Body of pancreas (tissue), 4 donors: ENCODE measurements around the gene TLR9. TPM values are rescaled to one million over a fixed set of nuclear protein-coding genes. Genes with fewer than 3 reads are reported as not detected.
A peak's percentile ranks its signal among the peaks of the same experiment; 100 is the strongest.

Experiments used
- ATAC-seq: fragments of 150-250 bp; one replicate; pipeline ENCODE4 v1.9.1; 2016
- DNase-seq, 4 donors: peaks; one replicate each; pipeline ENCODE4 v3.0.0-alpha.2; 2019
- H3K27ac ChIP-seq, 4 donors: fragments of 200-600 bp; sonication (generic); 1 replicate in 3 of 4; 2 replicates in 1 of 4; pipeline versions ENCODE4 v1.5.1 to v1.6.1; 2016 to 2019; ENCODE audit warnings: mild to moderate bottlenecking in 1 of 4, mixed read lengths in 1 of 4, moderate library complexity in 1 of 4
- H3K27me3 ChIP-seq, 2 donors: fragments of 200-600 bp; sonication (generic); one replicate each; pipeline ENCODE4 v1.6.0; 2016; ENCODE audit warnings: mild to moderate bottlenecking in 1 of 2
- H3K36me3 ChIP-seq, 2 donors: fragments of 200-600 bp; sonication (generic); replicated peaks in 1 of 2; 2 replicates each; pipeline ENCODE4 v1.5.1; 2016; ENCODE audit warnings: low read depth in 2 of 2; ENCODE audit not compliant: insufficient read depth in 1 of 2
- H3K4me1 ChIP-seq: fragments of 200-600 bp; sonication (generic); one replicate; pipeline ENCODE4 v1.6.0; 2016
- H3K4me3 ChIP-seq, 2 donors: fragments of 200-600 bp; sonication (generic); 1 replicate in 1 of 2; 2 replicates in 1 of 2; pipeline ENCODE4 v1.5.1; 2016 to 2019
- H3K9me3 ChIP-seq, 3 donors: fragments of 200-600 bp; sonication (generic); 1 replicate in 2 of 3; 2 replicates in 1 of 3; pipeline ENCODE4 v1.5.1; 2016
- CTCF ChIP-seq, 7 experiments: fragments of 450-650 bp in 4 of 7; fragments of 200-600 bp in 3 of 7; sonication (generic) in 3 of 7; IDR thresholded peaks; one replicate each; pipeline ENCODE4 v1.5.1; 2016 to 2019; ENCODE audit warnings: antibody characterized with exemption in 7 of 7
- POLR2A ChIP-seq, 3 donors: fragments of 450-650 bp; IDR thresholded peaks; one replicate each; pipeline ENCODE4 v1.6.1; 2016; ENCODE audit warnings: antibody characterized with exemption in 3 of 3, mild to moderate bottlenecking in 2 of 3
- WGBS, 2 donors: methylation state at CpG; one replicate each; pipeline ENCODE4 v1.1.5; 2017; 5-methylcytosine and 5-hydroxymethylcytosine counted together
- intact Hi-C: fragments of 100-400 bp; cut with DNase I; formaldehyde crosslinking; loops from one replicate; pipeline ENCODE4 v1.15.1; 2023
- total RNA-seq, 2 donors: library from RNA; depleted of rRNA; stranded (reverse); fragments of >200 nt; gene quantifications; one replicate each; pipeline ENCODE4 v1.1.0, GENCODE V29; 2016

The TLR9 gene
- total RNA-seq, 2 donors from 2014 or later = 0.26 TPM; not detected in 1

GRCh38 chr3:52194485-52195290, 30.8 kb downstream of the TLR9 start:
- Histone ChIP-seq H3K27me3 (no peaks in the 10 kb centered on the region), H3K9me3 (no peaks in the 10 kb centered on the region), H3K36me3 (no peaks in the 10 kb centered on the region), H3K27ac (no peak overlapping the region), H3K4me3 (no peak overlapping the region), H3K4me1 (peaks cover 27% of the 10 kb centered on the region)
- intact Hi-C loops = no loop called here
- no peak for TF ChIP-seq POLR2A (IDR thresholded peaks at IDR 0.05)
- no peak for TF ChIP-seq CTCF (IDR thresholded peaks at IDR 0.05)
- peak in 3 of 4 donors; percentile 36 to 52 (median 39) for DNase-seq
- 71 to 83% methylated on average over 14 of the region's 14 CpGs for WGBS, 2 donors
- no peak for ATAC-seq

DNA sequence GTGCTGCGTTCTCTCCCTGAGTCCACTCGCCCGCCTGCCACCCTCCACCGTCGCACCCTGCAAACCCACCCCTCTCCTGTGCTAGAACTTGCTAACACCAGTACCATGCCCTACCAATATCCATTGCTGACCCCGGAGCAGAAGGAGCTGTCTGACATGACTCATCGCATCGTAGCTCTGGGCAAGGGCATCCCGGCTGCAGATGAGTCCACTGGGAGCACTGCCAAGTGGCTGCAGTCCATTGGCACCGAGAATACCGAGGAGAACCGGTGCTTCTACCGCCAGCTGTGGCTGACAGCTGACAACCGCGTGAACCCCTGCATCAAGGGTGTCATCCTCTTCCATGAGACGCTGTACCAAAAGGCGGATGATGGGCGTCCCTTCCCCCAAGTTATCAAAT, 32.4 kb downstream of the TLR9 start:
- Histone ChIP-seq H3K36me3 (no peaks in the 10 kb centered on the region), H3K4me3 (no peak overlapping the region), H3K27ac (no peak overlapping the region), H3K4me1 (peaks cover 25% of the 10 kb centered on the region), H3K27me3 (no peaks in the 10 kb centered on the region), H3K9me3 (no peaks in the 10 kb centered on the region)
- ATAC-seq (no peak), DNase-seq (no peak)
- intact Hi-C loops = no loop called here
- no peak for TF ChIP-seq CTCF (IDR thresholded peaks at IDR 0.05)
- TF ChIP-seq POLR2A (IDR thresholded peaks at IDR 0.05) = no peak
- 74 to 77% methylated on average over 6 to 18 of the region's 18 CpGs for WGBS, 2 donors

- Histone ChIP-seq H3K27ac (no peak overlapping the region), H3K4me1 (peaks cover 14% of the 10 kb centered on the region)
- no peak for ATAC-seq
Observed at GRCh38 chr3:52191663-52192062, 33.8 kb downstream of the TLR9 start.

GRCh38 chr3:52190294-52191074, 35.0 kb downstream of the TLR9 start:
- no peak for TF ChIP-seq CTCF (IDR thresholded peaks at IDR 0.05)
- no peak for TF ChIP-seq POLR2A (IDR thresholded peaks at IDR 0.05)
- intact Hi-C loops = no loop called here
- ATAC-seq (peak; percentile 27), DNase-seq (peak in 2 of 4 donors; percentile 29 to 50)
- Histone ChIP-seq H3K4me3 (no peak overlapping the region), H3K36me3 (no peaks in the 10 kb centered on the region), H3K27ac (peak overlapping the region in 1 of 4 donors; percentile 32), H3K9me3 (no peaks in the 10 kb centered on the region), H3K4me1 (peaks cover 13% of the 10 kb centered on the region), H3K27me3 (no peaks in the 10 kb centered on the region)
- 68 to 69% methylated on average over 7 to 9 of the region's 9 CpGs for WGBS, 2 donors

More at GRCh38 chr3:52191663-52192062, 33.8 kb downstream of the TLR9 start:
- whole genome bisulfite sequencing, 2 donors = 71 to 95% methylated on average over 3 to 4 of the region's 4 CpGs
- Histone ChIP-seq H3K27me3 (no peaks in the 10 kb centered on the region), H3K9me3 (no peaks in the 10 kb centered on the region), H3K4me3 (no peak overlapping the region), H3K36me3 (no peaks in the 10 kb centered on the region)
- no peak for TF ChIP-seq CTCF (IDR thresholded peaks at IDR 0.05)
- TF ChIP-seq POLR2A (IDR thresholded peaks at IDR 0.05) = no peak
- intact Hi-C loops = no loop called here
- DNase-seq = no peak
